VCaP (cell line): Measurements from ENCODE around the gene RFX8.
A peak's percentile ranks its signal among the peaks of the same experiment; 100 is the strongest.

Experiments used
- H3K27ac ChIP-seq: fragments of 450-650 bp; 2 replicates; pipeline ENCODE4 v1.5.1; 2017
- TF ChIP-seq, protein P1 (sequence below): fragments of 450-650 bp; conservative IDR thresholded peaks from 2 replicates; pipeline ENCODE4 v1.5.1; 2017; ENCODE audit warnings: mild to moderate bottlenecking, moderate library complexity

The RFX8 gene

DNA sequence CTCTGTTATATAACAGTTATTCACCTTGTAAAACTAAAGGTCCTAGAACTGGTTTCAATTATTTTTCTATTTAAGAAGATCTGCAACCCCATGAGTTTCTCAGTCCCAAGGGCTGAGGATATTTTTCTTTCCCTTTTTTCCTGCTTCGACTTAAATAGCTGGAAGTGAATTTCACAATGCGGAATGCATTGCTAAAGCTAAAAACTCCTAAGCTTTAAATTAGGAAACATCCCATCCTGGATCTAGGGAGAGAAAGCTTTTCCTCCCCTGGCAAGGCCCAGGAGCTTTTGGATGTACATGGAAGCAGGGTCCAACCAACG is 1.4 kb downstream of the RFX8 start:
- H3K27ac ChIP-seq, result peak overlapping the region; percentile 61; the same call in 1 of the 2 replicates
- TF ChIP-seq, protein P1, sequence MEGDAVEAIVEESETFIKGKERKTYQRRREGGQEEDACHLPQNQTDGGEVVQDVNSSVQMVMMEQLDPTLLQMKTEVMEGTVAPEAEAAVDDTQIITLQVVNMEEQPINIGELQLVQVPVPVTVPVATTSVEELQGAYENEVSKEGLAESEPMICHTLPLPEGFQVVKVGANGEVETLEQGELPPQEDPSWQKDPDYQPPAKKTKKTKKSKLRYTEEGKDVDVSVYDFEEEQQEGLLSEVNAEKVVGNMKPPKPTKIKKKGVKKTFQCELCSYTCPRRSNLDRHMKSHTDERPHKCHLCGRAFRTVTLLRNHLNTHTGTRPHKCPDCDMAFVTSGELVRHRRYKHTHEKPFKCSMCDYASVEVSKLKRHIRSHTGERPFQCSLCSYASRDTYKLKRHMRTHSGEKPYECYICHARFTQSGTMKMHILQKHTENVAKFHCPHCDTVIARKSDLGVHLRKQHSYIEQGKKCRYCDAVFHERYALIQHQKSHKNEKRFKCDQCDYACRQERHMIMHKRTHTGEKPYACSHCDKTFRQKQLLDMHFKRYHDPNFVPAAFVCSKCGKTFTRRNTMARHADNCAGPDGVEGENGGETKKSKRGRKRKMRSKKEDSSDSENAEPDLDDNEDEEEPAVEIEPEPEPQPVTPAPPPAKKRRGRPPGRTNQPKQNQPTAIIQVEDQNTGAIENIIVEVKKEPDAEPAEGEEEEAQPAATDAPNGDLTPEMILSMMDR, result no peak

DNA sequence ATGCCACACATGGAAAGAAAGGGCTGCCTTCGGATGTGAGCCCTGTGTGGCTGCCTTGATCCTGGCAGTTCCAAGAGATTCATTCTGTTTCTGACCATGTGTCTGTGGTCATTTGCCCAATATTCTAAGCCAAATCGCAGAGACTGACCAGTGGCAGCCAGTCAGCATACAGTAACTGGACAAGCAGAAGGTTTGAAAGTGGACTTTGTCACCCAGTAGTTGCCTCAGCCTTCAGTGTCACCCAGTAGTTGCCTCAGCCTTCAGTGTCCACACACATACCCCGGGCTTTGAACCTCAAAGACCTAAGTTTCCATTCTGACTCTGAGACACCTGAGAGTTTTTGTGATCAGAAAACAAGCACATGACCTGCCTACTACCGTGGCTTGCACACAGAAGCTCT is 5.0 kb downstream of the RFX8 start:
- TF ChIP-seq, protein P1, result no peak
- H3K27ac ChIP-seq, result no peak overlapping the region

DNA sequence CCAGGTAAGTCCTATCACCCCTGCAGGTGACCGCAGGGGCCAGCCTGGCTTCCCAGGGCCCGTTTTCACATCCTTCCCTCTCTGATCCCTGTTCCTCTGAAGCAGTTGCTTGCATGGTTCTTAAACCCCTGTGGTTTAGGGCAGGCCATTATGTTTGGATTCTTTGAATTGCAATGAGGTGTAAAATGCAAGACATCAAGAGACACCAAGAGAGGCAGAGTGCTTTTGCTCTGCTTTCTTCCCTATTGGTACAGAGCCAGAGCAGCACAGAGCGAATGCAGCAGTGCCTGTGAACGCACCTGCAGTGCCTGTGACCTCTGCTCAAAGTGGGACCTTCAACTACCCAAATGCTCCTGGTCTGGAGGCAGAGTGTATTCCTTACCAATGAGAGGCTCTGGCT is 7.6 kb downstream of the RFX8 start:
- TF ChIP-seq, protein P1, result no peak
- H3K27ac ChIP-seq, result no peak overlapping the region

DNA sequence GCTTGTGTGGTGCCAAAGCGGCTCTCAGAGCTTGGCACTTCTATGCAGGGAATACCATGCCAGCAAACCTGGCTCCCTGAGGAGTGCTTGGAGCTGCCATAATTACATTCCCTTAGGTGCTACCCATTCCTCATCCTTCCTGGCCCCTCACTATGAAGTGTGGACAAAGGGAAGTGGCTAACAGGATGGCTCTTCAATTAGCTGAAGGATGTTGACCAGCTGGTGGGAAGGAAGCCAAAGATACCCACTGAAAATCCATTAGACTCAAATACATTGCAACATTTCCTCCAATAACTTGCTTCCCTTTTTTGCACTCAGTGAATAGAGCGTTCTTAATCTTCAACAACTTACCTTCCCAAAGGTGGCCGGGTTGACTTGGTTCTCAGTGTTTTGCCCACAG is 8.5 kb downstream of the RFX8 start:
- TF ChIP-seq, protein P1, result no peak
- no peak overlapping the region for H3K27ac ChIP-seq

DNA sequence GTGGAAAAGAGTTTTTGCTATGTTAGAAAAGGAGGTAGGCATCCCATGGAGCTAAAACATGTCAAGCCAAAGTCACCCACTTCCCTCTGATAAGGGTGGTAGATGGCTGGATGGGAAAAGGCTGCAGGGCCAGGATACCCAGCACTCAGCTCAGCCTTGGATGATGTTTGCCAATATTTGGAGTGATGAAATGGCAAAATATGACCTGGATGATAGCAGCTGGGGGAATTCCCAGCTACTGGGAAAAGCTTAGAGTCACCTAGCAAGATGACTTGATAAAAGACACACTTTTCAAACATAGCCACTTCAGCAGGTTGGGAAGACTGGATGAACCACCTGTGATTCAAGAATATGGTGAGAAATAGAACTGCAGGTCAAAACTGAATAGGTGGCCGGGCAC is 10.1 kb downstream of the RFX8 start:
- no peak overlapping the region for H3K27ac ChIP-seq
- TF ChIP-seq, protein P1, result no peak

DNA sequence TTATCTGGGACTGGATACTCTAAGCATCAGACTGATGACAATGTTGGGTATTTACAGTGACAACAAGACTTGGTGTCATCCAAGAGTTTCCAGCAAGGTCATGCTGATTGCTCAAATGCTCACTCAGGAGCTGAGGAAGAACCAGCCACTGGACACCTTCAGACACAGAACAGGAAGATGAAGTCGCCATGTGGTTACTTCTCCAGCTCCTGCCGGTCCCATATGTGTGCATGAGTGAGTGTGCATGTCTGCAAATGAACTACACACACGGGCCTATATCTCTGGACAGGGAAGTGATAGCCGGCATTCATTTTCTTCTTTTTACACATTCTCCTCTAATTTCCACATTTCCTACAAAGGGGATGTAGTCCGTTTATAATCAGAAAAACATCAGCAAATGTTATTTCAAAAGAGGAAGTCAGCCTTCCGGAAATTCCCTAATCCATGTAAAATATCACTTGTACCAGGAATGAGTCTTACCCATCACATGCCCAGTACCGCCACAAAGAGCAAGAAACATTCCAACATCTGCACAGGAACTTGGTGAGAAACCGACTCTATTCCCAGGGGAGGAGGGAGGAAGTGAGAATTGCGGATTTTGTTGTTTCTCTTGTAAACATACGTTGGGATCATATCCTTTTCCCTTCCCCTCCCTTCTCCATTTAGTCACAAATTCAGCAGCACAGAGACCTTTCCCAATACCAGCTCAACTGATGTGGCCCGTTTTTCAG is 10.8 kb downstream of the RFX8 start:
- TF ChIP-seq, protein P1, result no peak
- no peak overlapping the region for H3K27ac ChIP-seq

DNA sequence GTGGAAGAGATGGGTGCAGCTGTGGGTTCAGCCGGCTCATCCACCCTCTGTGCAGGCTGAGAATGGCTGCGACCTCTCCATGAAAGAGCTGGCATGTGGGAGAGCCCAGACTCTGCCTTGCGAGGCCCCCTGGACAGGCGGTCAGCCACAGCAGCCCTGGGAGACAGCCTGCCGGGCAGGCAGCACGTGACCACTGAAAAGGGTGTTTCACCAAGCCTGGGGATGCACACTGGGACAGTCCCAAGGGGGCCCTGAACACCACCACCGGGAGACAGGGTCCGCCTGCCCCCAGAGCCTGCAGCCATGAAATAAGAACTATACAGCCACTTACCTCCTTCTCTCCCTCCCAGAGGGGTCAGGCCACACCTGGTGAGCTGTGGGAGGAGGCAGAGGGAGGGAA is 11.5 kb downstream of the RFX8 start:
- no peak overlapping the region for H3K27ac ChIP-seq
- TF ChIP-seq, protein P1, result no peak
